HG03342 (cell line): ENCODE data around the gene PSMA6.

Experiments used
- ATAC-seq: cut with Tn5 transposase; IDR thresholded peaks from one replicate; pipeline ENCODE4 v1.9.1; 2021; ENCODE audit warnings: mild to moderate bottlenecking, moderate library complexity; ENCODE audit not compliant: unreplicated experiment

Gene PSMA6

GRCh38 chr14:35365130-35366055 is 73.2 kb downstream of the PSMA6 start:
- peak; percentile 44 for ATAC-seq

- ATAC-seq, result no peak
These were observed 73.9 kb downstream of the PSMA6 start for GRCh38 chr14:35366056-35366451.

DNA sequence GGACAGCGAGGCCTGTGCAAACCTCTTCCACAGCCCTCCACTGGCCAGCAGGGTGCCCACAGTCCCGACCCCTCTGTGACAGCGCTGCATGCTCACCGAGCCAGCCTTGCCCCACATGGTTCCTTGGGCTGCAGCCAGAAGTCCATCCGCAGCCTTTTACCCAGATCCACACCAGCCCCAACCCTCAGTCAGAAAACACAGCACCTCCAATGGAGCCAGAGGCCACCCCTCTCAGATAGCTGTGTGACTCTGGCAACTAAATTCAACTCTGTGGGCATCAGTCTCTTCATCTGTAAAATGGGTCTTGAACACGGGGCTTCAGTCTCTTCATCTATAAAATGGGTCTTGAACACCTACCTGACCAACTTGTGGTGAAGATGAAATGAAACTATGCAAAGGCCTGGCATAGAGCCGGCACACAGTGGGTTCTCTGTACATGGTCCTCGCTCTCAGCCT is 74.4 kb downstream of the PSMA6 start:
- no peak for ATAC-seq

- no peak for ATAC-seq
These were observed 74.8 kb downstream of the PSMA6 start for GRCh38 chr14:35367056-35367372.
